HCT116 (cell line): ENCODE measurements around the gene HES2. TPM values are rescaled to one million over a fixed set of nuclear protein-coding genes. Genes with fewer than 3 reads are reported as not detected.

Experiments used
- ATAC-seq: fragments of 200-7000 bp; cut with Tn5 transposase; 2 replicates; pipeline ENCODE4 v1.9.1; 2020; ENCODE audit warnings: mild to moderate bottlenecking, moderate library complexity
- BruUV-seq: library from RNA; stranded (reverse); fragments of 400-500 nt; replicated peaks from 2 replicates; lab custom pipeline; 2021; lab: Mats Ljungman, UMichigan
- CTCF ChIA-PET: fragments of 300-600 bp; sonication (Branson Sonifier 250); formaldehyde crosslinking; loops from one replicate; lab custom pipeline; 2021; ENCODE audit warnings: antibody characterized with exemption; lab: Charles Lee
- POLR2A ChIA-PET: fragments of 300-600, 350-600 bp; sonication (Branson Sonifier 250); formaldehyde crosslinking; loops from one replicate; lab custom pipeline; 2021; ENCODE audit warnings: antibody characterized with exemption; lab: Charles Lee
- RAD21 ChIA-PET, 2 experiments: fragments of 300-600 bp; sonication (Branson Sonifier 250); formaldehyde crosslinking; loops; one replicate each; lab custom pipeline; 2023; ENCODE audit warnings: low total read pairs in 2 of 2; ENCODE audit not compliant: uncharacterized antibody in 2 of 2, unreplicated experiment in 2 of 2, low non-redundant PET in 1 of 2; lab: Charles Lee
- DNase-seq: peaks from one replicate; pipeline ENCODE4 v3.0.0-alpha.2; 2010; ENCODE audit warnings: low read depth, low spot score
- H2AFZ ChIP-seq: fragments of 200-600 bp; shearing (Covaris generic), sonication (generic); 2 replicates; pipeline ENCODE4 v1.6.1; 2017; ENCODE audit warnings: low read depth, mixed run types, mixed read lengths, antibody characterized with exemption, low read length; ENCODE audit not compliant: poor library complexity, severe bottlenecking
- H3K27ac ChIP-seq: 2 replicates; pipeline ENCODE4 v1.5.1; 2012; ENCODE audit warnings: low read depth, low read length
- H3K27me3 ChIP-seq: fragments of 200-600 bp; sonication (generic); 2 replicates; pipeline ENCODE4 v1.6.1; 2016; ENCODE audit warnings: mixed run types, low read length, mixed read lengths; ENCODE audit not compliant: insufficient read depth
- H3K36me3 ChIP-seq, 2 experiments: fragments of 200-500 bp in 1 of 2; fragments of 200-600 bp in 1 of 2; sonication (Bioruptor generic) in 1 of 2; sonication (generic) in 1 of 2; 2 replicates each; pipeline versions ENCODE4 v1.5.1 to v1.6.1; 2014 to 2016; ENCODE audit warnings: low read length in 2 of 2, inconsistent platforms in 1 of 2, mixed read lengths in 1 of 2, mixed run types in 1 of 2; ENCODE audit not compliant: insufficient read depth in 2 of 2, control insufficient read depth in 1 of 2
- H3K4me1 ChIP-seq, 2 experiments: fragments of 200-600 bp in 1 of 2; sonication (generic) in 1 of 2; 2 replicates each; pipeline versions ENCODE4 v1.5.1 to v1.6.1; 2012 to 2017; ENCODE audit warnings: low read length in 2 of 2, inconsistent platforms in 1 of 2, mild to moderate bottlenecking in 1 of 2, mixed read lengths in 1 of 2, mixed run types in 1 of 2, moderate library complexity in 1 of 2; ENCODE audit not compliant: insufficient read depth in 2 of 2, control insufficient read depth in 1 of 2
- H3K4me2 ChIP-seq: fragments of 200-600 bp; sonication (generic); 2 replicates; pipeline ENCODE4 v1.6.1; 2017; ENCODE audit warnings: mixed run types, low read length, mixed read lengths
- H3K4me3 ChIP-seq, 2 experiments: fragments of 200-600 bp in 1 of 2; sonication (generic) in 1 of 2; replicated peaks in 1 of 2; 2 replicates each; pipeline ENCODE4 v1.5.1; 2011 to 2016; ENCODE audit warnings: low read length in 2 of 2, control low read depth in 1 of 2, low read depth in 1 of 2, mild to moderate bottlenecking in 1 of 2, mixed read lengths in 1 of 2, mixed run types in 1 of 2
- H3K79me2 ChIP-seq: fragments of 200-600 bp; sonication (generic); 2 replicates; pipeline ENCODE4 v1.6.1; 2017; ENCODE audit warnings: mild to moderate bottlenecking, mixed run types, low read length, moderate library complexity, mixed read lengths; ENCODE audit not compliant: insufficient read depth
- H3K9ac ChIP-seq: fragments of 200-600 bp; sonication (generic); 2 replicates; pipeline ENCODE4 v1.6.1; 2016; ENCODE audit warnings: low read length, mixed read lengths
- H3K9me2 ChIP-seq: fragments of 200-600 bp; sonication (generic), shearing (Covaris generic); 2 replicates; pipeline ENCODE4 v1.6.1; 2017; ENCODE audit warnings: mixed run types, mild to moderate bottlenecking, moderate library complexity; ENCODE audit not compliant: insufficient read depth
- H3K9me3 ChIP-seq, 2 experiments: fragments of 200-500 bp in 1 of 2; fragments of 200-600 bp in 1 of 2; sonication (Bioruptor generic) in 1 of 2; sonication (generic) in 1 of 2; 2 replicates each; pipeline ENCODE4 v1.6.1; 2014 to 2017; ENCODE audit warnings: low read length in 2 of 2, mixed read lengths in 2 of 2, inconsistent platforms in 1 of 2, low read depth in 1 of 2, mild to moderate bottlenecking in 1 of 2, mixed run types in 1 of 2, moderate library complexity in 1 of 2; ENCODE audit not compliant: control insufficient read depth in 1 of 2, insufficient read depth in 1 of 2
- H4K20me1 ChIP-seq: fragments of 200-600 bp; sonication (generic), shearing (Covaris generic); 2 replicates; pipeline ENCODE4 v1.6.1; 2017; ENCODE audit warnings: mixed run types, mild to moderate bottlenecking, moderate library complexity; ENCODE audit not compliant: insufficient read depth
- CBX3 ChIP-seq: IDR thresholded peaks from 2 replicates; pipeline ENCODE4 v1.6.1; 2012; ENCODE audit warnings: low read depth
- EGR1 ChIP-seq: IDR thresholded peaks from 2 replicates; pipeline ENCODE4 v1.6.1; 2012; ENCODE audit warnings: low read depth
- EZH2phosphoT487 ChIP-seq: fragments of 200-600 bp; IDR thresholded peaks from 2 replicates; pipeline ENCODE4 v1.6.1; 2018; ENCODE audit warnings: antibody characterized with exemption, borderline replicate concordance
- JUND ChIP-seq: IDR thresholded peaks from 2 replicates; pipeline ENCODE4 v1.6.1; 2012
- POLR2AphosphoS5 ChIP-seq: IDR thresholded peaks from 2 replicates; pipeline ENCODE4 v1.6.1; 2011; ENCODE audit warnings: mild to moderate bottlenecking, low read depth, low read length, moderate library complexity
- RAD21 ChIP-seq: IDR thresholded peaks from 2 replicates; pipeline ENCODE4 v1.6.1; 2012; ENCODE audit warnings: low read depth, mild to moderate bottlenecking
- SP1 ChIP-seq: IDR thresholded peaks from 2 replicates; pipeline ENCODE4 v1.6.1; 2012; ENCODE audit warnings: low read depth
- TCF7L2 ChIP-seq: IDR thresholded peaks from 2 replicates; pipeline ENCODE4 v1.7.0; 2011; ENCODE audit warnings: borderline replicate concordance, inconsistent platforms; ENCODE audit not compliant: insufficient read depth, insufficient read length; ENCODE audit errors: extremely low read depth
- ZNF274 ChIP-seq: fragments of 200-500 bp; sonication (Bioruptor generic); IDR thresholded peaks from 2 replicates; pipeline ENCODE4 v1.6.1; 2014; ENCODE audit warnings: mild to moderate bottlenecking, low read depth, low read length, inconsistent platforms
- intact Hi-C: fragments of 100-400 bp; cut with micrococcal nuclease; formaldehyde crosslinking; loops from 2 replicates; pipeline ENCODE4 v1.10.0; 2022
- total RNA-seq: library from RNA; stranded (reverse); gene quantifications from one replicate; pipeline ENCODE4 v1.2.1, GENCODE V29; 2021; ENCODE audit not compliant: unreplicated experiment
- TF ChIP-seq, protein P1 (sequence below): IDR thresholded peaks from 2 replicates; pipeline ENCODE4 v1.6.1; 2011; ENCODE audit warnings: mild to moderate bottlenecking, low read length, moderate library complexity; ENCODE audit not compliant: insufficient replicate concordance; ENCODE audit errors: extremely low read depth
- TF ChIP-seq, protein P2 (sequence below): IDR thresholded peaks from 2 replicates; pipeline ENCODE4 v1.6.1; 2012; ENCODE audit warnings: low read depth
- TF ChIP-seq, protein P3 (sequence below): IDR thresholded peaks from 2 replicates; pipeline ENCODE4 v1.6.1; 2012

The HES2 gene
- total RNA-seq, 1 experiment from 2014 or later = 8.4 TPM

DNA sequence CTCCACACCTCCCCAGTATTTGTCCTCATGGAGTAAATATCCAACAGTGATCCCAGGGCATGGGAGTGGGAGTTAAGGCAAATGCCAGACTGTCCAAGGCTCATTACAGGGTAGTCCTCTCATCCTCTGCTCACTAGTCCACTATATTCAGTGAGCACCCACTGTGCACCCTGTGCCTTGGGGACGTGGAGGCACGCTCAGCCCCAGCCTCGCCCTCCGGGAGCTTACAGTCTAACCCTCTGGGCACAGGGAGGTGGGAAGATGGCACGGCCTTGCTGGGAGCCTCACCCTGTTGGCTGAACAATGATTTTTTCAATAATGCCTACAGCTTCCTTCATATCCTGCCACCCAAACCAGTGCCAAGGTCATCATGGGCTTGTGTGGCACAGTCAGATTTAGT is 2.8 kb downstream of the HES2 start (continued):
- TF ChIP-seq, protein P1, sequence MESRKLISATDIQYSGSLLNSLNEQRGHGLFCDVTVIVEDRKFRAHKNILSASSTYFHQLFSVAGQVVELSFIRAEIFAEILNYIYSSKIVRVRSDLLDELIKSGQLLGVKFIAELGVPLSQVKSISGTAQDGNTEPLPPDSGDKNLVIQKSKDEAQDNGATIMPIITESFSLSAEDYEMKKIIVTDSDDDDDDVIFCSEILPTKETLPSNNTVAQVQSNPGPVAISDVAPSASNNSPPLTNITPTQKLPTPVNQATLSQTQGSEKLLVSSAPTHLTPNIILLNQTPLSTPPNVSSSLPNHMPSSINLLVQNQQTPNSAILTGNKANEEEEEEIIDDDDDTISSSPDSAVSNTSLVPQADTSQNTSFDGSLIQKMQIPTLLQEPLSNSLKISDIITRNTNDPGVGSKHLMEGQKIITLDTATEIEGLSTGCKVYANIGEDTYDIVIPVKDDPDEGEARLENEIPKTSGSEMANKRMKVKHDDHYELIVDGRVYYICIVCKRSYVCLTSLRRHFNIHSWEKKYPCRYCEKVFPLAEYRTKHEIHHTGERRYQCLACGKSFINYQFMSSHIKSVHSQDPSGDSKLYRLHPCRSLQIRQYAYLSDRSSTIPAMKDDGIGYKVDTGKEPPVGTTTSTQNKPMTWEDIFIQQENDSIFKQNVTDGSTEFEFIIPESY = no peak
- no peak for TF ChIP-seq SP1
- no peak for TF ChIP-seq EGR1
- TF ChIP-seq POLR2AphosphoS5 = no peak

DNA sequence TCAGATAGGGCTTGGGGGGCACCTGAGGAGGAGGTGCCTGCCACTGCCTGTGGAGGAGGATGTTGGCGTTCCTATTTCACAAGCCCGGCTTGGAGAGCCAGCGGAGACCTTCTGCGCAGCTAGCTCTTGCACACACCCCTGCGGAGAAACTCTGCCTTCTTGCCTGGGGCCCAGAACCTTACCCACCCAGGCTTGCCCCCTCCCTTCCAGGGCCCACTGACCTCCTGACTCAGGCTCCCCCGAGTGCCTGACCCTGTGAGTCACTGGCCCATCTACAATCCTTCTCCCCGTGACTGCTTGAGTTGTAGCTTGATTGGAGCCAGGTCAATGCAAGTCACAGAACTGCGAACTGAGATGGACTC is 3.4 kb downstream of the HES2 start:
- intact Hi-C loops = no loop called here
- TF ChIP-seq, protein P1 = no peak
- TF ChIP-seq SP1 = no peak
- TF ChIP-seq JUND = no peak
- TF ChIP-seq, protein P2, sequence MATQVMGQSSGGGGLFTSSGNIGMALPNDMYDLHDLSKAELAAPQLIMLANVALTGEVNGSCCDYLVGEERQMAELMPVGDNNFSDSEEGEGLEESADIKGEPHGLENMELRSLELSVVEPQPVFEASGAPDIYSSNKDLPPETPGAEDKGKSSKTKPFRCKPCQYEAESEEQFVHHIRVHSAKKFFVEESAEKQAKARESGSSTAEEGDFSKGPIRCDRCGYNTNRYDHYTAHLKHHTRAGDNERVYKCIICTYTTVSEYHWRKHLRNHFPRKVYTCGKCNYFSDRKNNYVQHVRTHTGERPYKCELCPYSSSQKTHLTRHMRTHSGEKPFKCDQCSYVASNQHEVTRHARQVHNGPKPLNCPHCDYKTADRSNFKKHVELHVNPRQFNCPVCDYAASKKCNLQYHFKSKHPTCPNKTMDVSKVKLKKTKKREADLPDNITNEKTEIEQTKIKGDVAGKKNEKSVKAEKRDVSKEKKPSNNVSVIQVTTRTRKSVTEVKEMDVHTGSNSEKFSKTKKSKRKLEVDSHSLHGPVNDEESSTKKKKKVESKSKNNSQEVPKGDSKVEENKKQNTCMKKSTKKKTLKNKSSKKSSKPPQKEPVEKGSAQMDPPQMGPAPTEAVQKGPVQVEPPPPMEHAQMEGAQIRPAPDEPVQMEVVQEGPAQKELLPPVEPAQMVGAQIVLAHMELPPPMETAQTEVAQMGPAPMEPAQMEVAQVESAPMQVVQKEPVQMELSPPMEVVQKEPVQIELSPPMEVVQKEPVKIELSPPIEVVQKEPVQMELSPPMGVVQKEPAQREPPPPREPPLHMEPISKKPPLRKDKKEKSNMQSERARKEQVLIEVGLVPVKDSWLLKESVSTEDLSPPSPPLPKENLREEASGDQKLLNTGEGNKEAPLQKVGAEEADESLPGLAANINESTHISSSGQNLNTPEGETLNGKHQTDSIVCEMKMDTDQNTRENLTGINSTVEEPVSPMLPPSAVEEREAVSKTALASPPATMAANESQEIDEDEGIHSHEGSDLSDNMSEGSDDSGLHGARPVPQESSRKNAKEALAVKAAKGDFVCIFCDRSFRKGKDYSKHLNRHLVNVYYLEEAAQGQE = no peak
- TF ChIP-seq POLR2AphosphoS5 = no peak
- TF ChIP-seq, protein P3, sequence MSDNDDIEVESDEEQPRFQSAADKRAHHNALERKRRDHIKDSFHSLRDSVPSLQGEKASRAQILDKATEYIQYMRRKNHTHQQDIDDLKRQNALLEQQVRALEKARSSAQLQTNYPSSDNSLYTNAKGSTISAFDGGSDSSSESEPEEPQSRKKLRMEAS = no peak
- TF ChIP-seq ZNF274 = no peak
- TF ChIP-seq TCF7L2 = no peak
- no peak for TF ChIP-seq EZH2phosphoT487
- TF ChIP-seq EGR1 = no peak
- TF ChIP-seq RAD21 = no peak
- no peak for TF ChIP-seq CBX3
- Histone ChIP-seq H3K27ac (no peak overlapping the region), H3K9me2 (no peaks in the 10 kb centered on the region), H3K4me1 (peaks cover 32 to 70% of the 10 kb centered on the region in 2 experiments), H3K9me3 (no peaks in the 10 kb centered on the region), H3K4me2 (peak overlapping the region; percentile 23; the same call in 1 of the 2 replicates), H2AFZ (no peak overlapping the region), H4K20me1 (no peaks in the 10 kb centered on the region), H3K9ac (no peak overlapping the region), H3K79me2 (no peaks in the 10 kb centered on the region), H3K36me3 (no peaks in the 10 kb centered on the region), H3K27me3 (no peaks in the 10 kb centered on the region), H3K4me3 (no peak overlapping the region)
- no TSS peak for BruUV-seq
- ChIA-PET CTCF (interaction anchor here (1.2 kb wide), 1 partner anchor 169 kb away, joined by 3 read pairs; no protein-coding TSS in a partner anchor), RAD21 (no interaction called here), POLR2A (no interaction called here)
- no peak for DNase-seq
- no peak for ATAC-seq
